ENCODE data around the gene LGALS4. TPM values are rescaled to one million over a fixed set of nuclear protein-coding genes. Genes with fewer than 3 reads are reported as not detected.
"Not testable (repeated sequence)": the region's sequence is repeated elsewhere in the genome, so short reads cannot be mapped to it uniquely, and the experiment has no call there.

Gene LGALS4
- polyA plus RNA-seq, 1 of the 3 experiments (the other 2 are of a cell fraction): 0.21 TPM

GRCh38 chr19:38786061-38786460 lies 26.7 kb downstream of the LGALS4 start:
- H3K27me3 ChIP-seq (ENCODE audit: insufficient read depth); H3F3A ChIP-seq (replicated peaks; ENCODE audit: insufficient read depth); H3K4me1 ChIP-seq (ENCODE audit: control insufficient read depth in 1 of 2, insufficient read depth in 2 of 2, low read depth in 1 of 2, low read length in 1 of 2); POLR2A ChIA-PET; H2AFZ ChIP-seq (ENCODE audit: low read depth); DNase-seq; H3K27ac ChIP-seq (ENCODE audit: low read depth in 2 of 2, low read length in 1 of 2); H3K36me3 ChIP-seq (replicated peaks in 1 of 2; ENCODE audit: control insufficient read depth in 1 of 2, insufficient read depth in 2 of 2, low read length in 1 of 2); H3K9ac ChIP-seq; CTCF ChIA-PET; H3K9me3 ChIP-seq; H4K20me1 ChIP-seq (ENCODE audit: insufficient read depth); H3K79me2 ChIP-seq (ENCODE audit: insufficient read depth); H3K9me2 ChIP-seq; H3K4me3 ChIP-seq (ENCODE audit: low read depth in 2 of 2, low read length in 1 of 2); H3K4me2 ChIP-seq: not testable (repeated sequence)
- 81% methylated on average over 3 of the region's 3 CpGs for WGBS (ENCODE audit: low lambda C conversion rate)

GRCh38 chr19:38785187-38785699 lies 27.5 kb downstream of the LGALS4 start:
- POLR2A ChIA-PET: no interaction called here

GRCh38 chr19:38784224-38784623 lies 28.5 kb downstream of the LGALS4 start:
- CTCF ChIA-PET: no interaction called here
- no peaks in the 10 kb centered on the region for H3K9me2 ChIP-seq
- TF ChIP-seq MXI1 (IDR thresholded peaks at IDR 0.05; ENCODE audit: low read depth, low read length): no peak
- no peak for TF ChIP-seq TCF12 (IDR thresholded peaks at IDR 0.05)
- no peak for TF ChIP-seq PBX3 (IDR thresholded peaks at IDR 0.05)
- TF ChIP-seq FOSL2 (IDR thresholded peaks at IDR 0.05; ENCODE audit: borderline replicate concordance, low read depth): no peak
- no peak for TF ChIP-seq TEAD4 (IDR thresholded peaks at IDR 0.05; ENCODE audit: borderline replicate concordance, insufficient read depth)
- TF ChIP-seq TAF1 (IDR thresholded peaks at IDR 0.05; ENCODE audit: borderline replicate concordance, low read depth, low read length): no peak
- TF ChIP-seq GABPA (IDR thresholded peaks at IDR 0.05; ENCODE audit: low read depth): no peak
- no peak for TF ChIP-seq USF1 (IDR thresholded peaks at IDR 0.05; ENCODE audit: borderline replicate concordance, low read depth)
- no peak for TF ChIP-seq EZH2phosphoT487 (IDR thresholded peaks at IDR 0.05; ENCODE audit: borderline replicate concordance, low read depth)
- no peak overlapping the region for H3K9ac ChIP-seq
- H3F3A ChIP-seq (replicated peaks; ENCODE audit: insufficient read depth): no peaks in the 10 kb centered on the region
- no peak overlapping the region for H3K4me2 ChIP-seq
- no peaks in the 10 kb centered on the region for H3K79me2 ChIP-seq (ENCODE audit: insufficient read depth)
- no peaks in the 10 kb centered on the region for H3K27me3 ChIP-seq (ENCODE audit: insufficient read depth)
- WGBS (ENCODE audit: low lambda C conversion rate): 40% methylated on average over 3 of the region's 3 CpGs
- no peaks in the 10 kb centered on the region for H3K36me3 ChIP-seq (replicated peaks in 1 of 2; ENCODE audit: control insufficient read depth in 1 of 2, insufficient read depth in 2 of 2, low read length in 1 of 2)
- no peaks in the 10 kb centered on the region for H3K9me3 ChIP-seq
- POLR2A ChIA-PET: no interaction called here
- no peak overlapping the region for H2AFZ ChIP-seq (ENCODE audit: low read depth)
- no peaks in the 10 kb centered on the region for H4K20me1 ChIP-seq (ENCODE audit: insufficient read depth)
- no peak for DNase-seq
- no peak overlapping the region for H3K27ac ChIP-seq (ENCODE audit: low read depth in 2 of 2, low read length in 1 of 2)
- no peak overlapping the region for H3K4me3 ChIP-seq (ENCODE audit: low read depth in 2 of 2, low read length in 1 of 2)
- no peaks in the 10 kb centered on the region for H3K4me1 ChIP-seq (ENCODE audit: control insufficient read depth in 1 of 2, insufficient read depth in 2 of 2, low read depth in 1 of 2, low read length in 1 of 2)

More at GRCh38 chr19:38785187-38785699, 27.5 kb downstream of the LGALS4 start:
- no peaks in the 10 kb centered on the region for H3K9me2 ChIP-seq
- 91% methylated on average over 5 of the region's 7 CpGs for WGBS (ENCODE audit: low lambda C conversion rate)
- no peaks in the 10 kb centered on the region for H3F3A ChIP-seq (replicated peaks; ENCODE audit: insufficient read depth)
- H3K27ac ChIP-seq (ENCODE audit: low read depth in 2 of 2, low read length in 1 of 2): no peak overlapping the region
- TF ChIP-seq FOSL2 (IDR thresholded peaks at IDR 0.05; ENCODE audit: borderline replicate concordance, low read depth): no peak
- TF ChIP-seq EP300 (IDR thresholded peaks at IDR 0.05; ENCODE audit: borderline replicate concordance in 1 of 2, low read depth in 1 of 2, low read length in 1 of 2): no peak
- TF ChIP-seq ZBTB33 (IDR thresholded peaks at IDR 0.05; ENCODE audit: borderline replicate concordance, low read depth): no peak
- no peaks in the 10 kb centered on the region for H3K79me2 ChIP-seq (ENCODE audit: insufficient read depth)
- no peak overlapping the region for H2AFZ ChIP-seq (ENCODE audit: low read depth)
- no peak overlapping the region for H3K4me3 ChIP-seq (ENCODE audit: low read depth in 2 of 2, low read length in 1 of 2)
- no peaks in the 10 kb centered on the region for H4K20me1 ChIP-seq (ENCODE audit: insufficient read depth)
- H3K9me3 ChIP-seq: no peaks in the 10 kb centered on the region
- no peaks in the 10 kb centered on the region for H3K36me3 ChIP-seq (replicated peaks in 1 of 2; ENCODE audit: control insufficient read depth in 1 of 2, insufficient read depth in 2 of 2, low read length in 1 of 2)
- H3K4me2 ChIP-seq: no peak overlapping the region
- H3K9ac ChIP-seq: no peak overlapping the region
- CTCF ChIA-PET: no interaction called here
- no peaks in the 10 kb centered on the region for H3K4me1 ChIP-seq (ENCODE audit: control insufficient read depth in 1 of 2, insufficient read depth in 2 of 2, low read depth in 1 of 2, low read length in 1 of 2)
- no peaks in the 10 kb centered on the region for H3K27me3 ChIP-seq (ENCODE audit: insufficient read depth)
- no peak for DNase-seq

- H3K4me2 ChIP-seq; H3K36me3 ChIP-seq (replicated peaks in 1 of 2; ENCODE audit: control insufficient read depth in 1 of 2, insufficient read depth in 2 of 2, low read length in 1 of 2); H4K20me1 ChIP-seq (ENCODE audit: insufficient read depth); H3K9me3 ChIP-seq; H3K4me1 ChIP-seq (ENCODE audit: control insufficient read depth in 1 of 2, insufficient read depth in 2 of 2, low read depth in 1 of 2, low read length in 1 of 2); H3K27me3 ChIP-seq (ENCODE audit: insufficient read depth); H3F3A ChIP-seq (replicated peaks; ENCODE audit: insufficient read depth); H2AFZ ChIP-seq (ENCODE audit: low read depth); DNase-seq; H3K9me2 ChIP-seq; H3K79me2 ChIP-seq (ENCODE audit: insufficient read depth); H3K4me3 ChIP-seq (ENCODE audit: low read depth in 2 of 2, low read length in 1 of 2); H3K27ac ChIP-seq (ENCODE audit: low read depth in 2 of 2, low read length in 1 of 2); POLR2A ChIA-PET; H3K9ac ChIP-seq: not testable (repeated sequence)
- 84% methylated on average over 13 of the region's 13 CpGs for WGBS (ENCODE audit: low lambda C conversion rate)
- CTCF ChIA-PET: interaction anchor here (0.6 kb wide), 1 partner anchor 17 kb away, joined by 3 read pairs; no protein-coding TSS in a partner anchor
These were observed 30.5 kb downstream of the LGALS4 start for GRCh38 chr19:38782212-38782611.
